Hepatocyte (in vitro differentiated cells): ENCODE data around the gene HOXD8. TPM values are rescaled to one million over a fixed set of nuclear protein-coding genes. Genes with fewer than 3 reads are reported as not detected.

Experiments used
- DNase-seq: peaks from one replicate; pipeline ENCODE4 v3.0.0-alpha.2; 2016; ENCODE audit warnings: low spot score
- H2AFZ ChIP-seq: fragments of 200-600 bp; sonication (generic); 2 replicates; pipeline ENCODE4 v1.6.0; 2016; ENCODE audit warnings: antibody characterized with exemption, mild to moderate bottlenecking
- H3K27ac ChIP-seq: fragments of 200-600 bp; sonication (generic); 2 replicates; pipeline ENCODE4 v1.5.1; 2016; ENCODE audit warnings: mild to moderate bottlenecking
- H3K27me3 ChIP-seq: fragments of 200-600 bp; sonication (generic); 2 replicates; pipeline ENCODE4 v1.6.1; 2016
- H3K36me3 ChIP-seq: fragments of 200-600 bp; sonication (generic); replicated peaks from 2 replicates; pipeline ENCODE4 v1.5.1; 2016; ENCODE audit warnings: low read depth; ENCODE audit not compliant: insufficient read depth
- H3K4me1 ChIP-seq: fragments of 200-600 bp; sonication (generic); 2 replicates; pipeline ENCODE4 v1.5.1; 2016; ENCODE audit warnings: mild to moderate bottlenecking, moderate library complexity; ENCODE audit not compliant: insufficient read depth
- H3K4me2 ChIP-seq: fragments of 200-600 bp; sonication (generic); 2 replicates; pipeline ENCODE4 v1.6.0; 2016
- H3K4me3 ChIP-seq: fragments of 200-600 bp; sonication (generic); 2 replicates; pipeline ENCODE4 v1.5.1; 2016; ENCODE audit warnings: mild to moderate bottlenecking
- H3K79me2 ChIP-seq: fragments of 200-600 bp; sonication (generic); 2 replicates; pipeline ENCODE4 v1.6.0; 2017; ENCODE audit warnings: mild to moderate bottlenecking
- H3K9me2 ChIP-seq: fragments of 200-600 bp; sonication (generic); replicated peaks from 2 replicates; pipeline ENCODE4 v1.6.0; 2017; ENCODE audit warnings: mild to moderate bottlenecking; ENCODE audit not compliant: insufficient read depth
- H3K9me3 ChIP-seq: fragments of 200-600 bp; sonication (generic); 2 replicates; pipeline ENCODE4 v1.5.1; 2016; ENCODE audit warnings: low read depth, mild to moderate bottlenecking
- H4K20me1 ChIP-seq: fragments of 200-600 bp; sonication (generic); 2 replicates; pipeline ENCODE4 v1.6.0; 2016; ENCODE audit warnings: mild to moderate bottlenecking; ENCODE audit not compliant: insufficient read depth, poor library complexity, severe bottlenecking
- CTCF ChIP-seq: fragments of 200-600 bp; sonication (generic); IDR thresholded peaks from 2 replicates; pipeline ENCODE4 v1.5.1; 2016; ENCODE audit warnings: antibody characterized with exemption, mild to moderate bottlenecking; ENCODE audit not compliant: poor library complexity
- EZH2 ChIP-seq: fragments of 200-600 bp; sonication (generic); IDR thresholded peaks from 2 replicates; pipeline ENCODE4 v1.6.1; 2016; ENCODE audit warnings: antibody characterized with exemption, mild to moderate bottlenecking, borderline replicate concordance
- EZH2phosphoT487 ChIP-seq: fragments of 200-600 bp; sonication (generic); IDR thresholded peaks from one replicate; pipeline ENCODE4 v1.6.1; 2018; ENCODE audit warnings: antibody characterized with exemption, mild to moderate bottlenecking, low read depth, moderate library complexity; ENCODE audit not compliant: unreplicated experiment, severe bottlenecking
- WGBS: methylation state at CpG from one replicate; pipeline ENCODE4 v1.1.6; 2016; ENCODE audit warnings: low lambda C conversion rate; ENCODE audit errors: missing lambda C conversion rate; 5-methylcytosine and 5-hydroxymethylcytosine counted together
- polyA plus RNA-seq: library from polyadenylated mRNA; unstranded; fragments of >200 nt; fragmentation: Nextera tagmentation; extraction: Ambion mirVana; gene quantifications from 2 replicates; pipeline ENCODE4 v1.2.1, GENCODE V29; 2016
- total RNA-seq: library from RNA; depleted of rRNA; stranded (reverse); fragments of >200 nt; gene quantifications from 2 replicates; pipeline ENCODE4 v1.2.3, GENCODE V29; 2014

Gene HOXD8
- total and polyA plus RNA-seq, 2 experiments from 2014 or later = 1.3 TPM; not detected in 1

GRCh38 chr2:176111846-176112374 is 17.6 kb upstream of the HOXD8 start:
- H3K27me3 ChIP-seq = peaks cover 94% of the 10 kb centered on the region
- DNase-seq = no peak
- peaks cover 66% of the 10 kb centered on the region for H3K79me2 ChIP-seq
- H3K4me3 ChIP-seq = no peak overlapping the region
- peak overlapping the region; percentile 73 for H3K4me2 ChIP-seq
- no peaks in the 10 kb centered on the region for H3K4me1 ChIP-seq
- no peak overlapping the region for H2AFZ ChIP-seq
- no peaks in the 10 kb centered on the region for H3K9me2 ChIP-seq
- WGBS = 16% methylated on average over 29 of the region's 29 CpGs
- H3K27ac ChIP-seq = no peak overlapping the region
- no peaks in the 10 kb centered on the region for H3K36me3 ChIP-seq
- peaks cover 63% of the 10 kb centered on the region for H4K20me1 ChIP-seq
- TF ChIP-seq EZH2phosphoT487 = no peak
- no peak for TF ChIP-seq CTCF
- TF ChIP-seq EZH2 = no peak
- peaks cover 3% of the 10 kb centered on the region for H3K9me3 ChIP-seq

GRCh38 chr2:176112375-176113302 is 16.9 kb upstream of the HOXD8 start:
- Histone ChIP-seq H3K9me2 (no peaks in the 10 kb centered on the region), H2AFZ (no peak overlapping the region), H3K4me1 (no peaks in the 10 kb centered on the region), H3K4me2 (peak overlapping the region; percentile 73), H3K4me3 (no peak overlapping the region), H3K9me3 (peaks cover 3% of the 10 kb centered on the region), H4K20me1 (peaks cover 69% of the 10 kb centered on the region), H3K36me3 (no peaks in the 10 kb centered on the region), H3K27me3 (peaks cover 97% of the 10 kb centered on the region), H3K79me2 (peaks cover 67% of the 10 kb centered on the region), H3K27ac (no peak overlapping the region)
- DNase-seq = no peak
- WGBS = 35% methylated on average over 40 of the region's 40 CpGs
- TF ChIP-seq EZH2phosphoT487 = peak; percentile 44
- TF ChIP-seq CTCF = no peak
- TF ChIP-seq EZH2 = no peak

GRCh38 chr2:176114120-176114929 is 15.2 kb upstream of the HOXD8 start:
- Histone ChIP-seq H2AFZ (no peak overlapping the region), H3K79me2 (peaks cover 66% of the 10 kb centered on the region), H3K4me1 (no peaks in the 10 kb centered on the region), H3K9me2 (no peaks in the 10 kb centered on the region), H3K9me3 (peaks cover 3% of the 10 kb centered on the region), H3K4me2 (peak overlapping the region; percentile 73), H3K27me3 (peaks cover 99% of the 10 kb centered on the region), H4K20me1 (peaks cover 71% of the 10 kb centered on the region), H3K36me3 (no peaks in the 10 kb centered on the region), H3K4me3 (no peak overlapping the region), H3K27ac (no peak overlapping the region)
- no peak for DNase-seq
- TF ChIP-seq EZH2phosphoT487 (no peak), EZH2 (no peak)
- 36% methylated on average over 26 of the region's 26 CpGs for WGBS
